HL-60/S4 (cell line): ENCODE measurements around the gene GTPBP8.
"Not testable (repeated sequence)": the region's sequence is repeated elsewhere in the genome, so short reads cannot be mapped to it uniquely, and the experiment has no call there.

Source experiments
- in situ Hi-C: fragments of 300-500 bp; cut with MboI; formaldehyde crosslinking; loops from 2 replicates; pipeline ENCODE4 v1.14.3; 2022; ENCODE audit warnings: low sequenced_read_pairs

The GTPBP8 gene

GRCh38 chr3:112995800-112996199, 5.0 kb downstream of the GTPBP8 start:
- in situ Hi-C loops: no loop called here

- in situ Hi-C loops: no loop called here
These were observed 9.9 kb downstream of the GTPBP8 start for GRCh38 chr3:113000691-113001090.

- in situ Hi-C loops: no loop called here
These were observed 11.3 kb downstream of the GTPBP8 start for GRCh38 chr3:113002037-113002436.

- in situ Hi-C loops: no loop called here
These were observed 11.9 kb downstream of the GTPBP8 start for GRCh38 chr3:113002679-113003078.

GRCh38 chr3:113005611-113006010, 14.8 kb downstream of the GTPBP8 start:
- in situ Hi-C loops: no loop called here

- in situ Hi-C loops: no loop called here
These were observed 15.7 kb downstream of the GTPBP8 start for GRCh38 chr3:113006359-113007056.

GRCh38 chr3:113008117-113008516, 17.3 kb downstream of the GTPBP8 start:
- in situ Hi-C loops: no loop called here

- in situ Hi-C loops: no loop called here
These were observed 22.8 kb downstream of the GTPBP8 start for GRCh38 chr3:113013593-113013992.

- in situ Hi-C loops: no loop called here
These were observed 27.9 kb downstream of the GTPBP8 start for GRCh38 chr3:113018536-113019181.

- in situ Hi-C loops: no loop called here
These were observed 28.7 kb downstream of the GTPBP8 start for GRCh38 chr3:113019182-113020137.

GRCh38 chr3:113021471-113021870, 30.7 kb downstream of the GTPBP8 start:
- in situ Hi-C loops: no loop called here

GRCh38 chr3:113034011-113034410, 43.2 kb downstream of the GTPBP8 start:
- in situ Hi-C loops: no loop called here

- in situ Hi-C loops: no loop called here
These were observed 44.7 kb downstream of the GTPBP8 start for GRCh38 chr3:113035387-113035982.

GRCh38 chr3:113038328-113038727, 47.5 kb downstream of the GTPBP8 start:
- in situ Hi-C loops: no loop called here

- in situ Hi-C loops: no loop called here
These were observed 48.8 kb downstream of the GTPBP8 start for GRCh38 chr3:113039546-113039945.

GRCh38 chr3:113040231-113040630, 49.4 kb downstream of the GTPBP8 start:
- in situ Hi-C loops: no loop called here

GRCh38 chr3:113043686-113044085, 52.9 kb downstream of the GTPBP8 start:
- in situ Hi-C loops: no loop called here

- in situ Hi-C loops: not testable (repeated sequence)
These were observed 55.6 kb downstream of the GTPBP8 start for GRCh38 chr3:113046186-113046965.

GRCh38 chr3:113051302-113051711, 60.5 kb downstream of the GTPBP8 start:
- in situ Hi-C loops: loop anchor here (10.0 kb wide), 1 partner anchor 243 kb away; no protein-coding TSS in a partner anchor
